ENCODE results near the gene KIF5A.
"Not testable (repeated sequence)": the region's sequence is repeated elsewhere in the genome, so short reads cannot be mapped to it uniquely, and the experiment has no call there.

Gene KIF5A

GRCh38 chr12:57586832-57587429, 37.1 kb downstream of the KIF5A start:
- H3K36me3 Mint-ChIP-seq (ENCODE audit: low read depth): no peaks in the 10 kb centered on the region
- DNase-seq: no peak
- H3K4me3 Mint-ChIP-seq: no peak overlapping the region
- peaks cover 11% of the 10 kb centered on the region for H3K4me1 Mint-ChIP-seq
- H3K9me3 Mint-ChIP-seq: no peaks in the 10 kb centered on the region
- ATAC-seq: no peak
- no peak overlapping the region for H3K27ac Mint-ChIP-seq
- peaks cover 3% of the 10 kb centered on the region for H3K27me3 Mint-ChIP-seq

DNA sequence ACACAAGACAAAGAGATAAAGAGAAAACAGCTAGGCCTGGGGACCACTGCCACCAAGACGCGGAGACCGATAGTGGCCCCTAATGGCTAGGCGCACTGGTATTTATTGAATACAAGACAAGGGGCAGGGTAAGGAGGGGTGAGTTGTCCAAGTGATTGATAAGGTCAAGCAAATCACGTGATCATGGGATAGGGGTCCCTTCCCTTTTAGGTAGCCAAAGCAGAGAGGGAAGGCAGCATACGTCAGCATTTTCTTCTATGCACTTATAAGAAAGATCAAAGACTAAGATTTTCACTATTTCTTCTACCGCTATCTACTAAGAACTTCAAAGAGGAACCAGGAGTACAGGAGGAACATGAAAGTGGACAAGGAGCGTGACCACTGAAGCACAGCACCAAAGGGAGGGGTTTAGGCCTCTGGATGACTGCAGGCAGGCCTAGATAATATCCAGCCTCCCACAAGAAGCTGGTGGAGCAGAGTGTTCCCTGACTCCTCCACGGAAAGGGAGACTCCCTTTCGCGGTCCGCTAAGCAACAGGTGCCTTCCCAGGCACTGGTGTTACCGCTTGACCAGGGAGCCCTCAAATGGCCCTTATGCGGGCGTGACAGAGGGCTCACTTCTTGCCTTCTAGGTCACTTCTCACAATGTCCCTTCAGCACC, 39.2 kb downstream of the KIF5A start:
- not testable (repeated sequence) for H3K4me3 Mint-ChIP-seq; H3K27ac Mint-ChIP-seq; H3K36me3 Mint-ChIP-seq (ENCODE audit: low read depth); H3K27me3 Mint-ChIP-seq; DNase-seq; ATAC-seq; H3K9me3 Mint-ChIP-seq
- peaks cover 22% of the 10 kb centered on the region for H3K4me1 Mint-ChIP-seq

GRCh38 chr12:57590479-57590863, 40.6 kb downstream of the KIF5A start:
- Mint-ChIP-seq H3K9me3 (no peaks in the 10 kb centered on the region), H3K4me3 (peak overlapping the region; percentile 86), H3K27me3 (no peaks in the 10 kb centered on the region), H3K36me3 (ENCODE audit: low read depth) (peaks cover 5% of the 10 kb centered on the region), H3K27ac (peak overlapping the region; percentile 75), H3K4me1 (peaks cover 22% of the 10 kb centered on the region)
- no peak for DNase-seq
- no peak for ATAC-seq

DNA sequence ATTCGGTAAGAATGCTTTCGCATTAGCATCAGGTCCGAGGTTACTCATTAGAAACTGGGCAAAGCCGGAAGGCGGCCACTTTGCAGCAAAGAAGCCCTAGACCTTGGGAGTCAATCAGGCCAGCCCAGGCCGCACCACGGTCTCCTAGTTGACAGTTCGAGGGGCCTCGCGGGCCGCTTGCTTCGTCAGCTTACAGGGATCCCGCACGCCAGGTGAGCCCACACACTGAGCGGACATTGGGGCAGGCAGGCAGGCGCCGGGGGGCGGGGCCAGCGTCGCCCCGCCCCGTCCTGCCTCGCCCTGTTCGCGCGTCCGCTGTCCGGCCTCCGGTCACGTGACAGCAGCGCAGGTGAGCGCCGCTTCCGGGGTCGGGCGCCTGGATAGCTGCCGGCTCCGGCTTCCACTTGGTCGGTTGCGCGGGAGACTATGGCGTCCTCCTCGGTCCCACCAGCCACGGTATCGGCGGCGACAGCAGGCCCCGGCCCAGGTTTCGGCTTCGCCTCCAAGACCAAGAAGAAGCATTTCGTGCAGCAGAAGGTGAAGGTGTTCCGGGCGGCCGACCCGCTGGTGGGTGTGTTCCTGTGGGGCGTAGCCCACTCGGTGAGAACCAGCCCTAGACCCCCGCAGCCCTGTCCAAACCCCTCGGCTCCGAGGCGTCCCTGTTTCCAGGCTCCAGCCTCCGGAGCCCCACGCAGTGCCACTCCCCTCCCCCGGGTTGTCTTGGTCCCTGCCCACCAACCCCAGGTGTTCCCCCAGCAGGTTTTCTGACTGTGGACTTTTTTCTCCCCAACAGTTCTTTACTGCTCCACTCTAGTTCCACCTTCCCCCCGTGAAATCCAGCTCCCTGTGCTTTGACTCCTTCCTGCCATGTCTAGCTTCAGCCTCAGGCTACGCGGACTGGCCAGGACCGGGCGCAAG, 41.3 kb downstream of the KIF5A start, which contains the start of gene PIP4K2C:
TSS of gene PIP4K2C (plus strand) at position 329 of the 918 bp plus-strand sequence. CDS start at position 427, 98 bp downstream.
- no peaks in the 10 kb centered on the region for H3K9me3 Mint-ChIP-seq
- peaks cover 10% of the 10 kb centered on the region for H3K36me3 Mint-ChIP-seq (ENCODE audit: low read depth)
- DNase-seq (peak; percentile 83), ATAC-seq (peak; percentile 97)
- H3K27me3 Mint-ChIP-seq: no peaks in the 10 kb centered on the region
- peaks cover 22% of the 10 kb centered on the region for H3K4me1 Mint-ChIP-seq
- peak within 1 kb of the TSS; percentile 75 for H3K27ac Mint-ChIP-seq
- peak within 1 kb of the TSS; percentile 86 for H3K4me3 Mint-ChIP-seq

DNA sequence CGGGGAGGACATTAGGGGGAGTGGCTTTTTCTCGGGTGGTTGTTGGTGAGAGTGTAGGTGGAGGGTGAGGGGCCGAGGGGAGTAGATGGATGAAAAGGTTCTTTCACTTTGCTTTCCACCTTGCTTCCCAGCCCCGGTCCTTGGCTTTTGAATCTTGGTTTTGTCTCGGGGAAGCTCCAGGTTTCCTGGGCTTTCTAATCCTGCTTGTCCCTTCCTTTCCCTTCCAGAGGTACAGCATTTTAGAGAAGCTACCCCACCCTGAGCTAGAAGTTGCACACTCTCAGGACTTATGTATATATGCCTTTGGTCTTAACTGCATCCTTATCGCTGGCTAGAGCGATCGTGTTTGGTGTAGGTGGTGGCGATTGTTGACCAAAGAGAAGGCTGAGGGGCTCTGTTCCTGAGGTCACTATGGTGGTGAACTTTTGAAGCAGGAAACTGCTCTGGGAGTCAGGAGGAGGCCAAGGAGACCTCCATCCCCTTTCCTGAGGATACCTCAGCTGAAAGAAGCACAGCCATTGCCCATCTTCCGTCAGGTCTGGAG, 42.0 kb downstream of the KIF5A start:
- Mint-ChIP-seq H3K4me3 (peak overlapping the region; percentile 86), H3K27ac (peak overlapping the region; percentile 66), H3K36me3 (ENCODE audit: low read depth) (peaks cover 10% of the 10 kb centered on the region), H3K4me1 (peaks cover 22% of the 10 kb centered on the region), H3K27me3 (no peaks in the 10 kb centered on the region), H3K9me3 (no peaks in the 10 kb centered on the region)
- DNase-seq: no peak
- ATAC-seq: no peak

- Mint-ChIP-seq H3K27me3 (no peaks in the 10 kb centered on the region), H3K27ac (no peak overlapping the region), H3K9me3 (no peaks in the 10 kb centered on the region), H3K4me1 (peaks cover 22% of the 10 kb centered on the region), H3K36me3 (ENCODE audit: low read depth) (peaks cover 13% of the 10 kb centered on the region), H3K4me3 (peak overlapping the region; percentile 86)
- ATAC-seq: no peak
- DNase-seq: no peak
Observed at GRCh38 chr12:57592551-57593165, 42.8 kb downstream of the KIF5A start.

DNA sequence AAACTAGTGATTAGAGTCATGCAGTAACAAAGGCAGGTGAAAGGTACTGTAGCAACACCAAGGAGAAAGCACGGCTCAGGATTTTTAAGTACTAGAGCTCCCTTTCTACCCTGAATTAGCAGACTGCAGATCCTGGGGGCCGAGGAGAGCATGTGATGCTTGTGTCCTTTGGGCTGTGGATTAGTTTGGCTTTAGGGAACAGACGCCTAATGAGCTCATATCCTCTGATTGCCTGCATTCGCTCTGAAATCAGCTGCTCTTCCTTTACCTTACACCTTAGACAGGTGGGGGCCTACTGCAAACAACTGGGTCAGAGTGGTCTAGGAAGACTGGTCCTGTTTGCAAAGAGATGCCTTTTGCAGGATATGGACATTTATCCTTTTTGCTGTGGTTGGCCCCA, 43.3 kb downstream of the KIF5A start:
- Mint-ChIP-seq H3K4me1 (peaks cover 22% of the 10 kb centered on the region), H3K27ac (no peak overlapping the region), H3K4me3 (no peak overlapping the region), H3K27me3 (no peaks in the 10 kb centered on the region), H3K9me3 (no peaks in the 10 kb centered on the region), H3K36me3 (ENCODE audit: low read depth) (peaks cover 15% of the 10 kb centered on the region)
- DNase-seq: no peak
- ATAC-seq: no peak

DNA sequence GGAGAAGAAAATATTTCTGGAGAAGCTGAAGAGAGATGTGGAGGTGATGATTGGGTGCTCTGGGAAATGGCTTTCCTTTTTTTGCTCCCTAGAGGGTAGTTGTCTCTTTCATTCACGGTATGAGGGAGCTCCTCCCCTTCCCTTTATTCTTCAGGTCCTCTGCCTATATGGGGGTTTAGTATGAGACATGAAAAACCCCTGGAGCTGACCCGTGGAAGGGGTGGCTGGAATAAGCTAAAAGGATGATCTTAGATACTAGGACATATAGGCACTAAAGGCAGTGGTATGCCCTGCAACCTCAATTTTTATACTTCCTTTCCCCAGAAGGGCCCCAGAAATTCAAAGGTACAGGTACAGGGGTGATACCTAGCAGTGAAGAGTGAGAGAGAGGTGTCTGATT, 50.6 kb downstream of the KIF5A start:
- no peak for ATAC-seq
- H3K27me3 Mint-ChIP-seq: no peaks in the 10 kb centered on the region
- H3K4me1 Mint-ChIP-seq: peaks cover 16% of the 10 kb centered on the region
- DNase-seq: no peak
- no peak overlapping the region for H3K27ac Mint-ChIP-seq
- H3K4me3 Mint-ChIP-seq: no peak overlapping the region
- H3K9me3 Mint-ChIP-seq: no peaks in the 10 kb centered on the region
- peaks cover 15% of the 10 kb centered on the region for H3K36me3 Mint-ChIP-seq (ENCODE audit: low read depth)

DNA sequence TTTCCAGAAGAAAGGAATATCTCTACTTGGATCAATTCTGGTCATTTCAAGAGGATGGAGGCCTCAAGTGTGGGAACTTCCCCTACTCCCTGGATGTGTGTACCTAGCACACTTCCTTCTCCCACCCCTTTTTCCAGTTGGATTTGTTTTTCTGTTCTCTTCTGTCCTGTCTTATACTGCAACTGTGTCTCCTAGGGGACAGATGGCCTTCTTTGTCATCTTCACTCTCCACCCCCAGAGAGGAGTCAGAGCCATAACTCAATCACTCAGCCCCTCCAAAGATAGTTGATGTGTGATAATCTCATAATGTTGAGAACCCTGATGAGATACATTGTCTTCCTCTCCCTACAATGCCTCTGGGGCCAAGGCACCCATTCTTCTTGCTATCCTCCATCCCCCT, 52.7 kb downstream of the KIF5A start:
- no peak overlapping the region for H3K4me3 Mint-ChIP-seq
- H3K9me3 Mint-ChIP-seq: no peaks in the 10 kb centered on the region
- no peaks in the 10 kb centered on the region for H3K27me3 Mint-ChIP-seq
- H3K27ac Mint-ChIP-seq: no peak overlapping the region
- H3K4me1 Mint-ChIP-seq: peaks cover 21% of the 10 kb centered on the region
- H3K36me3 Mint-ChIP-seq (ENCODE audit: low read depth): peaks cover 8% of the 10 kb centered on the region
- ATAC-seq (no peak), DNase-seq (no peak)

DNA sequence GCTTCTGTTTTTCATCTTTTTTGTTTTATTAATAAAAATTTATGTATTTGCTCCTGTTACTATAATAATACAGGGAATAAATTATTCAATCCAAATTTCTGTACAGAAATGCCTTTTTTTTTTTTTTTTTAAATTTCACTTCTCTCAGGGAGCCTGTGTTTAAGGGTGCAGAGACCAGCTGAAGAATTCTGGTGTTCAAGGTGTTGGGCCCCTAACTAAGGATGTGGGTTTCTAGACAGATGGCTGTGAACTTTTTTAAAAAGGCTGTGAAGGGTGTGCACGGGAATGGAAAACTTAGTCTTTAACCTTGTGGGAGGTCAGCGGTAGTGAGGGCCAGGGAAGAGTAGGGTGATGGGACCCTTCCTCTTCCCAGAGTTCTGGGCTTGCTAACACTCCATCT, 53.5 kb downstream of the KIF5A start:
- Mint-ChIP-seq H3K27ac (peak overlapping the region; percentile 64), H3K4me3 (peak overlapping the region; percentile 80), H3K27me3 (no peaks in the 10 kb centered on the region), H3K36me3 (ENCODE audit: low read depth) (peaks cover 5% of the 10 kb centered on the region), H3K9me3 (no peaks in the 10 kb centered on the region), H3K4me1 (peaks cover 21% of the 10 kb centered on the region)
- DNase-seq (no peak), ATAC-seq (no peak)

GRCh38 chr12:57603815-57604453, 54.1 kb downstream of the KIF5A start:
- ATAC-seq (no peak), DNase-seq (no peak)
- peaks cover 3% of the 10 kb centered on the region for H3K36me3 Mint-ChIP-seq (ENCODE audit: low read depth)
- H3K4me1 Mint-ChIP-seq: peaks cover 21% of the 10 kb centered on the region
- peak overlapping the region; percentile 64 for H3K27ac Mint-ChIP-seq
- H3K27me3 Mint-ChIP-seq: no peaks in the 10 kb centered on the region
- H3K4me3 Mint-ChIP-seq: peak overlapping the region; percentile 80
- H3K9me3 Mint-ChIP-seq: no peaks in the 10 kb centered on the region

DNA sequence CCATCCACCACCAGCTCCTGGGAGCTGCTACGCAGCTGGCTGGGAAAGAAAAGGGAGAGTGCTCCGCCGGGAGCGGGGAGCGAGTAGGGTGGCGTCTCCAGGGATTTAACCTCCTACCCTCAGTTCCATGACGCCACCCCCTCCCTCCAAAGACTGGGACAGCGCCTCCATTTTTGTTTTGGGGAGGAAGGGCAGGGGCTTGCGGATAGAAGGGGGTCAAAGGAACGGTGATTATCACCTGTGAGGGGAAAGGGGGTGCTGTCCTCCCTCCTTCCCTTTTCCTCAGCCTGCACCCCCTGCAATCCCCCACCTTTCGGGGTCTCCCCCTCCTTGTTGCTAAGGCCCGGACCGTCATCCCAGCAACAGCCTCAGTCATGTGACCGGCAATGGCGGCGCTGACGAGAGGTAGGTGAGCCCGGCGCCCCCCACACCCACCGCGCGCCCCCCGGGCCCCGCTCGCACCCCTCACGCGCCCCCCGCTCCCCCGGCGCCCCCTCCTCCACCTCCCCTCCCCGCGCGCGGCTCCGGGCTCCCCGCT, 54.7 kb downstream of the KIF5A start, which contains the start of gene DTX3:
TSS of gene DTX3 (plus strand) at position 371 of the 538 bp plus-strand sequence. CDS start 1,694 bp downstream, outside the sequence.
- Mint-ChIP-seq H3K27me3 (no peaks in the 10 kb centered on the region), H3K9me3 (no peaks in the 10 kb centered on the region), H3K36me3 (ENCODE audit: low read depth) (peaks cover 2% of the 10 kb centered on the region), H3K4me1 (peaks cover 21% of the 10 kb centered on the region), H3K27ac (peak within 1 kb of the TSS; percentile 77), H3K4me3 (peak within 1 kb of the TSS; percentile 80)
- DNase-seq: peak; percentile 39
- peak; percentile 25 for ATAC-seq

DNA sequence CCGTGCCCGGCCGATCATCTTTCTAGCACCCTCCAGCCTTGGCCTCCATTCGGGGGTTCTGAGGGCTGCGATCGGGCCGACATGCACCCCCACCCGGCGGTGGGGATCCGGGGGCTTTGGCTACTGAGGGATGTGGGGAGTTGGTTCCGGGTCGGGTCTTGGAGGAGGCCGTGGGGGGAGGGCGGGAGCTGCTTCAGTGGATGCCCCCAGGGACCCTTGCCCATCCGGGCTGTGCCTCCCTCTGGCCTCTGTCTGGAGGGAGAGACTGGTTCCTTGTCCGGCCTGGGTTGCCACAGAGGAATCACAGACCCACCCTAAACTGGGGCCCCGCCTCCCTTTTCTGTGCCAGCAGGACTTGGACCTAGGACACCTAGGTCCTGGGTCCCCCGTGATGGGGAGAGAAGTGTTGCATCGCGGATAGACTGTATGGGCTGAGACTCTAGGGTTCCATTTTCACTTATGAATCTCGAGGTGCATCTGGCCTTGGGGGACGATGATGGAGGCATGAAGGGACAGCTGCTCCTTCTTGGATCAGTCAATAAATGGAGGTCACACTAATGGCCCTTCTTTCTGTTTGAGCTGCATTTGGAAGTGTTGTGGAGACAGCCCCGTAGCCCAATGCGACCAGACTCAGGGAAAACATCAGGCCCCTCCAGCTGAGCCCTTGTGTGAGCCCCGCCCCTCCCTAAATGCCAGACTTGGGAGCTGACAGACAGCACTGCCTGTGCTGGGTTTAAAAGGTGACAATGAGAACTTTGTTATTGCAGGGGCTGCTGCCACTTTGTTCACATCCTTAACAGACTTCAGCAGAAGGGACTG, 55.4 kb downstream of the KIF5A start:
- DNase-seq: peak; percentile 16
- H3K36me3 Mint-ChIP-seq (ENCODE audit: low read depth): peaks cover 2% of the 10 kb centered on the region
- H3K4me1 Mint-ChIP-seq: peaks cover 21% of the 10 kb centered on the region
- ATAC-seq: no peak
- peak overlapping the region; percentile 80 for H3K4me3 Mint-ChIP-seq
- H3K27ac Mint-ChIP-seq: peak overlapping the region; percentile 65
- peaks cover under 1% of the 10 kb centered on the region for H3K27me3 Mint-ChIP-seq
- H3K9me3 Mint-ChIP-seq: no peaks in the 10 kb centered on the region

All from activated naive CD8-positive, alpha-beta T cell treated with anti-CD3 and anti-CD28 coated beads, Interleukin-2, amount 50 U/mL, for 24 hours (primary cell).